Measurements from ENCODE around the gene CORO2A.
A peak's percentile ranks its signal among the peaks of the same experiment; 100 is the strongest.

CORO2A gene

GRCh38 chr9:98192503-98193335, at the start of gene CORO2A:
TSS of gene CORO2A (minus strand) at chr9:98192637. CDS start at chr9:98157660, 34,977 bp downstream.
- DNase-seq (ENCODE audit: low read depth in 2 of 3, low spot score in 2 of 3) = peak; percentile 37 to 50 (median 46)

GRCh38 chr9:98241357-98242300, 49.2 kb upstream of the CORO2A start:
- no peak for DNase-seq (ENCODE audit: low read depth in 2 of 3, low spot score in 2 of 3)

GRCh38 chr9:98240475-98240874, 48.0 kb upstream of the CORO2A start:
- DNase-seq (ENCODE audit: low read depth in 2 of 3, low spot score in 2 of 3) = no peak

DNA sequence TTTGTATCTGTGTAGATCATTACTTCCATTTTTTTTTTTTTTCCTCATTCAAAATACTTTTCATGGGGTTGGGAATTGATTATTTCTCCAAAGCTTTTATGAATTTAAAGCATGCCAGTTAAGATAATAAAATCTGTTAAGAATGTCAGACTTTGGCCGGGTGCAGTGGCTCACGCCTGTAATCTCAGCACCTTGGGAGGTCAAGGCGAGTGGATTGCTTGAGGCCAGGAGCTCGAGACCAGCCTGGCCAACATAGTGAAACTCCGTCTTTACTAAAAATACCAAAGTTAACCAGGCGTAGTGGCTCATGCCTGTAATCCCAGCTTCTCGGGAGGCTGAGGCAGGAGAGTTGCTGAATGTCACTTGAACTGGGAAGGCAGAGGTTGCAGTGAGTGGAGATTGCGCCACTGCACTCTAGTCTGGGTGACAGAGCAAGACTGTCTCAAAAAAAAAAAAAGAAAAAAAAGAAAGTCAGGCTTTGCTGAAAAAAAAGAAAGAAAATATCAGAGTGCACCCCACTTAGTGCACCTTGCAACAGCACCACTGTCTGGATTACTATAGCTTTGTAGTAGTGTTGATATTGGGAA, 44.6 kb upstream of the CORO2A start:
- no peak for DNase-seq (ENCODE audit: low read depth in 2 of 3, low spot score in 2 of 3)

DNA sequence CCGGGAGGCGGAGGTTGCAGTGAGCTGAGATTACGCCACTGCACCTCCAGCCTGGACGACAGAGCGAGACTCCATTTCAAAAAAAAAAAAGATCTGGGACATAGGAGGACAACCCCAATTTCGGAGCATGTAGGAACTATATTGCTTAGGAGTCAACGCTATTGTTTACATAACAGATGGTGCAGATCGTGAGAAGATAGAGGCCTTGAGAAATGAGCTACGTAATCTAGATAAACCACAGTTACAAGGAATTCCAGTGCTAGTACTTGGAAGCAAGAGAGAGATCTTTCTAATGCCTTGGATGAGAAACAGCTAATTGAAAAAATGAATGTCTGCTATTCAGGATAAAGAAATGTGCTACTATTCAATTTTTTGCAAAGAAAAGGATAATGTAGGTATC, 42.7 kb upstream of the CORO2A start:
- no peak for DNase-seq (ENCODE audit: low read depth in 2 of 3, low spot score in 2 of 3)

DNA sequence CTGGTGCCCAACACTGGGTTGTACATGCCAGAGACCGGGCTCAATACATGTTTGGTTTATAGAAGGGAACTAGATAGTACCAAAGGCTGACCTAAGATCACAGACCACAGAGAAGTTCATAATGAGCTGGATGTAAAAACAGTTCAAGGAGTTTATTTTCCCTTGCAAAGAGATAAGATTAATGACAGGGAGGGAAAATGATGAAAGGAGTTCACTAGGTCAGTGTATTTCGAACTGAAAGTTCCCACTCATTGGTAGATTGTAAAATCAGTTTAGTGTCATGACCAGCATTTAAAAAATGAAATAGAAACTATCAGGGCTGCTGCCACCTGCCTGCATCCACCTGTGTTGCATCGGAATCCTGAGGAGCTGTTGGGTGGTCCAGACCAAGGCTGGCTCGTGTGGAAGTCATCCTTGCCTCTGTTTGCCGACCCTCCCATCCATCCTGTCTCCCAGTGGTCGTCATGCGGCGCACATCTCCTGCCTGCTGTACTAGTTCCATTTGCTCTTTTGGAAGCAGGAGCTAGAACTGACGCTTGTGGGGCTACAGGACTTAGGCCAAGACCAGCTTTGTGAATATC, 41.9 kb upstream of the CORO2A start:
- DNase-seq (ENCODE audit: low read depth in 2 of 3, low spot score in 2 of 3) = no peak

DNA sequence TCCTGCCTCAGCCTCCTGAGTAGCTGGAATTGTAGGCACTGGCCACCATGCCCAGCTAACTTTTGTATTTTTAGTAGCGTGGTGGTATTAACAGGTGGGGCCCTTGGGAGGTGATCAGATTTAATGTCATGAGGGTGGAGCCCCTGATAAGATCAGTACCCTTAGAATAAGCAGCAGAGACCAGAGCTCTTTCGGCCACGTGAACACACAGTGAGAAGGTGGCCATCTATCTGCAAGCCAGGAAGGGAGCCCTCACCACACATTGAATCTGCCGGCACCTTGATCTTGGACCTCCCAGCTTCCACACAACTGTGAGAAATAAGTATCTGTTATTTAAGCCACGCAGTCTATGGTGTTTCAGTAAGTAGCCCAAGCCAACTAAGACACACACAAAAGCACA, 40.5 kb upstream of the CORO2A start:
- no peak for DNase-seq (ENCODE audit: low read depth in 2 of 3, low spot score in 2 of 3)

GRCh38 chr9:98231770-98232478, 39.5 kb upstream of the CORO2A start:
- no peak for DNase-seq (ENCODE audit: low read depth in 2 of 3, low spot score in 2 of 3)

GRCh38 chr9:98230789-98231188, 38.4 kb upstream of the CORO2A start:
- DNase-seq (ENCODE audit: low read depth in 2 of 3, low spot score in 2 of 3) = no peak

DNA sequence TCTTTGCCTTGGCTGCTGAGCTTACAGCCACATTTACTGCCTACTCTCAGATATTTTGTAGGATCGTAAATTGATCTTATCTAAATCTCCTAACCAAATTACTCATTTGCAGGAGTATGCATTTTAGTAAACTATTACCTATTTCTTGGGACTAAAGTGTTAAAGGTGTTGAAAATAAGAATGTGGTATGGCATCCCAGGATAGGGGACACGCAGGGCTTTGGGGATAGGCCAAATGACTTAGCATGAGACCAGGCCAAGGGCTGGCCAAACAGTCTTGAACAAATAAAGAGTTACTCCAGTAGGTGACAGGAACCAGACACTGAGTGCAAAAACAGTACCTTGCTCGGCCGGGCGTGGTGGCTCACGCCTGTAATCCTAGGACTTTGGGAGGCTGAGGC, 37.9 kb upstream of the CORO2A start:
- DNase-seq (ENCODE audit: low read depth in 2 of 3, low spot score in 2 of 3) = no peak

- no peak for DNase-seq (ENCODE audit: low read depth in 2 of 3, low spot score in 2 of 3)
Observed at GRCh38 chr9:98229620-98230019, 37.2 kb upstream of the CORO2A start.

DNA sequence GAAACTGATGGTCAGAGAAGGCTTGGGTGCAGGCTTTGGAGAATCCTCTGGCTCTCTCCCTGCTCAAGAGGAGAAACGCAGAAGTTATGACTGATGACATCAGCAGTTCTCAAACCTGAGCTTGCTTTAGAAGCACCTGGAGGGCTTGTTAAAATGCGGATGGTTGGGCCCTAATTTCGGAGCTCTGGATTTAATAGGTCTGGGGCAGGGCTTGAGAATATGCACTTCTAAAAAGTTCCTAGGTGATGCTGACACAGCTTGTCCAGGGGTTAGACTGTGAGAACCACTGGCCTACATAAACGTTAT, 36.6 kb upstream of the CORO2A start:
- no peak for DNase-seq (ENCODE audit: low read depth in 2 of 3, low spot score in 2 of 3)

DNA sequence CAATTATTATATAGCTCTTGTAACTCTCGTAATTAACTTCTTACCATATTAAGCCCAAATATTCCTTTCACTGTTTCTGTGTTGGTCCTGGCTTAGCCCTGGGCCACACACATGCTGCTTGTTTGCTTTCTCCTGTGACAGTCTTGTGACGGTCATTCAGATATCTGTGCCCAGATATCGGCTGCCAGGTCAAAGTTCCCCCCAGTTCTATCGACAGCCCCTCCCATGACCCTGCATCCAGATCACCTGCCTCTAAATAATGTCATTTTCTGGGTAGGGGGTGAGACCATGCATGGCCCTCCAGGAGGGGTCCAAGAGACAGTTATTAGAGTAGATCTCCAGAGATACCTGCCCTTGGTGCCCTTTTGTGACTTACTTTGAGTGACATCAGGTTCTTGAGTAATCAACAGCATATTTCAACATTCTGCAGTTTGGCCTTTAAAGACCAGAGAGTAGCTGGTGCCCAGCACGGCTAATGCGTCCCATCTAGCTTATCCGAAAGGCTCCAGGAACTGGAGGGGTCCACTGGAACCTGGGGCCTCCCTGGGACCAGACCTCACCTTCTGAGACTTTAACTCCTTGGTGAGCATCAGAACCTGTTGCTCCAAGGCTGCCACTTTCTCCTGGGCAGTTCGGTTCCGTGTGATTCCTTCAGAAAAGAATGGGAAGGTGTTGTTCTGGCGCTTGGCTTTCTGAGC, 36.1 kb upstream of the CORO2A start:
- DNase-seq (ENCODE audit: low read depth in 2 of 3, low spot score in 2 of 3) = no peak

- no peak for DNase-seq (ENCODE audit: low read depth in 2 of 3, low spot score in 2 of 3)
Observed at GRCh38 chr9:98227883-98228282, 35.4 kb upstream of the CORO2A start.

- DNase-seq (ENCODE audit: low read depth in 2 of 3, low spot score in 2 of 3) = no peak
Observed at GRCh38 chr9:98226957-98227356, 34.5 kb upstream of the CORO2A start.

DNA sequence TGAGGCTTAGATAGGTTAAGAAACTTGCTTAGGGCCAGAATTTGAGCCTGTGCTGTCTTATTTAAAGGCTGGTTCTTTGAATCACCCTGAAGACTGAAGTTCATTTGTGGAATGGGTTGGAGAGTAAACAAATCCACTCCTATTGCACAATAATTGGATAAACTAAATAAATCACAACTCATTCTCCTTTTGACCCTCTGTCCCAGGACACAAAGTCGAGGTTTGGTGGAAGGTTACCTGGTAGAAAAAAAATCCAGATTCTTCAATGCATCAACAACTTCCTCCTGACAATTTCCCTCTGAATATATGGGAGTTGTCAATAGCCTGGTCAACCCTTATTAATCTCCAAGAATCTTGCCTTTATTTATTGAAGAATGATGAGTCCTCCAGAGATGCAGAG, 34.1 kb upstream of the CORO2A start:
- DNase-seq (ENCODE audit: low read depth in 2 of 3, low spot score in 2 of 3) = no peak

- no peak for DNase-seq (ENCODE audit: low read depth in 2 of 3, low spot score in 2 of 3)
Observed at GRCh38 chr9:98225015-98225442, 32.6 kb upstream of the CORO2A start.

DNA sequence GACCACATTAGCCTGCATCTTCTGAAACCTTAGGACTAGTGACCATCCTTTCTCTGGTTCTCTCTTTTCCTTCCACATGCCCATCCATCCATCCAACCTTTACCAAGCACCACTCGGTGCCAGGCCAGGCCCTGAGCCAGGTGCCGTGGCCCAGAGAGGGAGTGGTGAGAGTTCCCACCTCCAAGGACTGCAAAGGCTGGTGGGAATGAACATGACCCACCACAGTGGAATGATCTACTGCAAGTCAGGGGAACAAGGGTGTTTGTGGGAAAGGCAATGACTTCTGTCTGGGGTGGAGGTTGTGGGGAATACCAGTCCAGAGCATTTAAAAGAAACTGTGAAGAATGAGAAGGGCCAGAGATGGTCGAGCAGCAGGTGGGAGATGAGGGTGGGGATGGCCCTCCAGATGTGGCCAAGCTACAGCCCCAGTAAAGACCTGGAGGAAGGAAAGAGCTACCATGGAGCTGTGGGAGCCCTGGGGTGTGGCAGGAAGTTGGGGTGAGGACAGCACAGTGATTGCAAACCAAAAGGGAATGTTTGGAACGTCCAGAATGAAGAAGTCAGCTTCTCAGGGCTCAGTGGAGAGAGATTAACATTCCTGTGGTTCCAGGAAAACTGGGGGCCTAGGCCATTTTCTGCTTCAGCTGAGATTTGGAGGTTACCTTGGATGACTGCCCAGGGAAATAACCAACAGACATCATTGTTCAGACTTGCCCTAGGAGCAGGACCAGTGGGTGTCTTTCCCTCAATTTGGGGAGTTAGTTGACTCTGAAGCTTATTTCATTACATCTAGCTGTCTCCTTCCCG, 30.7 kb upstream of the CORO2A start:
- no peak for DNase-seq (ENCODE audit: low read depth in 2 of 3, low spot score in 2 of 3)

DNA sequence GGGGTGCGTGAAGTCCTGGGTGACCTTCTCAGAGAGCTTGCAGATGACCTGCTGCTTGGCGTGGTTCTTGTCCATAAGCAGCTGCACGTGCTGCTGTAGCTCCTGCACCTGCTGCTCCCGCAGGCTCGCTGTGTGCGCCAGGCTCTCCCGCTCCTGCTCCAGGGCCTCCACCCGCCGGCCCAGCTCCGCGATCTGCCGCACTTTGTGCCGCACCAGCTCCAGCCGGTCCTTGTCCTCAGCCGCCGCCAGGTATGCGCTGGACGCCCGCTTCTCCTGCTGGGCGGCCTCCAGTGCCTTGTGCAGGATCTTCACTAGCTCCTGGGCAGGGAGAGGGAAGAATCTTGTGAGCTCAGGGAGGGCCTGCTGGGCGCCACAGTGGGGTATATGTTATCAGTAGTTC, 28.5 kb upstream of the CORO2A start:
- DNase-seq (ENCODE audit: low read depth in 2 of 3, low spot score in 2 of 3) = no peak

All from activated CD8-positive, alpha-beta memory T cell treated with anti-CD3 and anti-CD28 coated beads for 48 hours (primary cell).